Left ventricle myocardium inferior (tissue), 1 donor: ENCODE results near the gene OPCML. TPM values are rescaled to one million over a fixed set of nuclear protein-coding genes. Genes with fewer than 3 reads are reported as not detected.

Source experiments
- DNase-seq: peaks from one replicate; pipeline ENCODE4 v3.0.0-alpha.2; 2020
- H3K27ac ChIP-seq: fragments of 200-600 bp; replicated peaks from 2 replicates; pipeline ENCODE4 v1.8.0; 2021
- H3K27me3 ChIP-seq: fragments of 200-600 bp; 2 replicates; pipeline ENCODE4 v1.8.0; 2021; ENCODE audit warnings: low read depth
- H3K36me3 ChIP-seq: fragments of 200-600 bp; 2 replicates; pipeline ENCODE4 v1.8.0; 2021
- H3K4me1 ChIP-seq: fragments of 200-600 bp; 2 replicates; pipeline ENCODE4 v1.8.0; 2021
- H3K4me3 ChIP-seq: fragments of 200-600 bp; 2 replicates; pipeline ENCODE4 v1.8.0; 2021; ENCODE audit warnings: mild to moderate bottlenecking, moderate library complexity
- H3K9me3 ChIP-seq: fragments of 200-600 bp; replicated peaks from 2 replicates; pipeline ENCODE4 v1.8.0; 2021
- intact Hi-C: fragments of 100-400 bp; cut with micrococcal nuclease; formaldehyde crosslinking; loops from one replicate; pipeline ENCODE4 v1.11.0; 2022
- total RNA-seq: library from RNA; stranded (reverse); fragmentation: NEBNext Ultra II Directional; extraction: Animal tissue kit (Norgen Biotek cat#: 25700); gene quantifications from one replicate; pipeline ENCODE4 v1.2.1, GENCODE V29; 2021
- TF ChIP-seq, protein P1 (sequence below): fragments of 200-600 bp; IDR thresholded peaks from 2 replicates; pipeline ENCODE4 v1.8.0; 2021; ENCODE audit warnings: antibody characterized with exemption, mild to moderate bottlenecking, borderline replicate concordance
- donor health status: DM: no; HTN: yes; CAD: no; lungs with severe emphysema.

OPCML gene
- total RNA-seq, 1 donor from 2014 or later, result 0.63 TPM

- intact Hi-C loops, result no loop called here
- Histone ChIP-seq H3K27me3 (peaks cover 34% of the 10 kb centered on the region), H3K27ac (no peak overlapping the region), H3K4me3 (no peak overlapping the region), H3K36me3 (no peaks in the 10 kb centered on the region), H3K4me1 (no peaks in the 10 kb centered on the region), H3K9me3 (no peaks in the 10 kb centered on the region)
- TF ChIP-seq, protein P1, sequence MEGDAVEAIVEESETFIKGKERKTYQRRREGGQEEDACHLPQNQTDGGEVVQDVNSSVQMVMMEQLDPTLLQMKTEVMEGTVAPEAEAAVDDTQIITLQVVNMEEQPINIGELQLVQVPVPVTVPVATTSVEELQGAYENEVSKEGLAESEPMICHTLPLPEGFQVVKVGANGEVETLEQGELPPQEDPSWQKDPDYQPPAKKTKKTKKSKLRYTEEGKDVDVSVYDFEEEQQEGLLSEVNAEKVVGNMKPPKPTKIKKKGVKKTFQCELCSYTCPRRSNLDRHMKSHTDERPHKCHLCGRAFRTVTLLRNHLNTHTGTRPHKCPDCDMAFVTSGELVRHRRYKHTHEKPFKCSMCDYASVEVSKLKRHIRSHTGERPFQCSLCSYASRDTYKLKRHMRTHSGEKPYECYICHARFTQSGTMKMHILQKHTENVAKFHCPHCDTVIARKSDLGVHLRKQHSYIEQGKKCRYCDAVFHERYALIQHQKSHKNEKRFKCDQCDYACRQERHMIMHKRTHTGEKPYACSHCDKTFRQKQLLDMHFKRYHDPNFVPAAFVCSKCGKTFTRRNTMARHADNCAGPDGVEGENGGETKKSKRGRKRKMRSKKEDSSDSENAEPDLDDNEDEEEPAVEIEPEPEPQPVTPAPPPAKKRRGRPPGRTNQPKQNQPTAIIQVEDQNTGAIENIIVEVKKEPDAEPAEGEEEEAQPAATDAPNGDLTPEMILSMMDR, result no peak
- DNase-seq, result no peak
Observed at GRCh38 chr11:132983641-132983978, 548.7 kb downstream of the OPCML start.

- Histone ChIP-seq H3K27ac (no peak overlapping the region), H3K4me1 (no peaks in the 10 kb centered on the region), H3K4me3 (no peak overlapping the region), H3K27me3 (peaks cover 40% of the 10 kb centered on the region), H3K36me3 (no peaks in the 10 kb centered on the region), H3K9me3 (no peaks in the 10 kb centered on the region)
- TF ChIP-seq, protein P1, result no peak
- DNase-seq, result no peak
- intact Hi-C loops, result no loop called here
Observed at GRCh38 chr11:132982772-132983640, 549.3 kb downstream of the OPCML start.

DNA sequence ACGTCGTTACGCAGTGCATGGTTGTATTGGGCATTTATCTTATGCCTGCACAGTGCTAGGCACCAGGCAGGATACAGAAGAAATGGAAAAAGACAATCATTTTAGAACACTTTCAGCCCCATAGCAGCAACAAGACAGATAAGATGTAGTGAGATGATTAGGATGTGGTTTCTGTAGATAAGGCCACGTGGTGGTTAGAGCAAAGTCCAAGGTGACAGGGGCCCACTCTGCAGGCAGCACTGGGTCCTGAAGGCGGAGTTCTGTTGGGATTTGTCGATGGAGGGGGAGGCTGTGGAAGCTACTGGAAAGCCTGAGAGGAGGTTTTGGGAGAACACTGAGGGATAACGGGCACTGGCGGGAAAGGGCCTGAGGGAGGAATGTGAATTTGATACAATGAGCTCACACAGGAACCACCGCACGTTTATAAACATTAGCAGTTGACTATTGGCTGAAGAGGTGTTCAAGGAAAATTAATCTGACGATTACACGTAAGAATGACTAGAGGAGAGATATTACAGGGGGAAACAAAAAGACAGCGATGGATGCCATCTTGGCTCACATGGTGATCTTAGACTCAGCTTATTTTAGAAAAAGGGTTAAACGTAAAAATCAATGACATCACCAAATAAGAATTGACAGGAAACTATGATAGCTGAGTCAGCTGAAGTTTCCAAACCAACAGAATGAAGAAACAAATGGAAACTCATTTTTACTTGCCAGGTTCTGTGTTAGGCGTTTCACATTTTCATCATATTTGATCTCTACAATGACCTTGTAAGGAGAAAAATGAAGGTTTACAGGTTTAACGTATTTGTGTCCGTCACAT, 551.0 kb downstream of the OPCML start:
- Histone ChIP-seq H3K27me3 (peaks cover 37% of the 10 kb centered on the region), H3K4me1 (no peaks in the 10 kb centered on the region), H3K4me3 (no peak overlapping the region), H3K36me3 (no peaks in the 10 kb centered on the region), H3K9me3 (no peaks in the 10 kb centered on the region), H3K27ac (no peak overlapping the region)
- no peak for DNase-seq
- TF ChIP-seq, protein P1, result no peak
- intact Hi-C loops, result no loop called here

DNA sequence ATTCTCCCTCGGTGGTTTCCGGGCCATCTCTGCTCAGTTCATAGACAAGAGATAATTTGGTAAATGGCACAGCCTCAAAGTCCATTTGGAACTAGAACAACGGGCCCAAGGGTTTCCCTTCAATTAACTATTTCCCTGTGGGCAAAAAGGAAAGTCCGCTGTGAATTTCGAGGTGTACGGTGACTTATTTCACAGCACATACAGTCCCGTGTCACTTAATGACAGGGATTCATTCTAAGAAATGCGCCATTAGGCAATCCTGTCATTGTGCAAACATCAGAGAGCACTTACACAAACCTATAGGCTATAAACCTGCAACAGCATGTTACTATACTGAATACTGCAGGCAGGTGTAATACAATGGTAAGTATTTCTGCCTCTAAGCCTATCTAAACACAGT, 551.6 kb downstream of the OPCML start:
- intact Hi-C loops, result no loop called here
- DNase-seq, result no peak
- no peaks in the 10 kb centered on the region for H3K9me3 ChIP-seq
- no peaks in the 10 kb centered on the region for H3K36me3 ChIP-seq
- TF ChIP-seq, protein P1, result no peak
- peaks cover 42% of the 10 kb centered on the region for H3K27me3 ChIP-seq
- no peak overlapping the region for H3K4me3 ChIP-seq
- no peak overlapping the region for H3K27ac ChIP-seq
- H3K4me1 ChIP-seq, result no peaks in the 10 kb centered on the region

DNA sequence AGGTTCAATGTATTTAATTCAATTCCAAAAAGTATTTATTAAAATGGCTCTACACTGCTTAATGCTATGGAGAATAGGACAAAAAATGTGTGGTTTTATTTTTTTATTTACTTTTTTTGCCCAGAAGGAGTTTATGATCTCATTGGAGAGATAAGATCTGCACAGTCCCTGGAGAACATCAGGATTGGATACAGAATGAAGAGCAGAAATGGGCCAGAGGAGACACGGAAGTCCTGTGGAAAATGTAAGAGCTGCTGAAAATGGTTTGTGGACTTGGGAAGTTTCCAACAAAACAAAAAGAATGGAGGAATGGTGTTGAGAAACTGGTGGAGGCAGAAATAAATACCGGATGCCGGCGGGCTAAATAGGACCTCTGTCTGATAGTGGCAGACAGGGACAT, 554.6 kb downstream of the OPCML start:
- Histone ChIP-seq H3K27me3 (peaks cover 42% of the 10 kb centered on the region), H3K36me3 (no peaks in the 10 kb centered on the region), H3K4me3 (no peak overlapping the region), H3K4me1 (no peaks in the 10 kb centered on the region), H3K27ac (no peak overlapping the region), H3K9me3 (no peaks in the 10 kb centered on the region)
- DNase-seq, result no peak
- TF ChIP-seq, protein P1, result no peak
- intact Hi-C loops, result no loop called here
